Thyroid gland (tissue), 4 donors: ENCODE measurements around the gene ITIH5. TPM values are rescaled to one million over a fixed set of nuclear protein-coding genes. Genes with fewer than 3 reads are reported as not detected.

ENCODE experiments used
- DNase-seq, 2 donors: peaks; one replicate each; pipeline ENCODE4 v3.0.0-alpha.2; 2019
- H3K27ac ChIP-seq, 3 donors: fragments of 200-600 bp; sonication (generic); 1 replicate in 2 of 3; 2 replicates in 1 of 3; pipeline ENCODE4 v1.5.1; 2016 to 2019; ENCODE audit warnings: mild to moderate bottlenecking in 1 of 3, moderate library complexity in 1 of 3
- H3K27me3 ChIP-seq: fragments of 200-600 bp; sonication (generic); one replicate; pipeline ENCODE4 v1.5.1; 2019
- H3K36me3 ChIP-seq, 2 donors: fragments of 200-600 bp; sonication (generic); one replicate each; pipeline ENCODE4 v1.5.1; 2016 to 2019
- H3K4me1 ChIP-seq, 2 donors: fragments of 200-600 bp; sonication (generic); one replicate each; pipeline ENCODE4 v1.5.1; 2017 to 2019
- H3K4me3 ChIP-seq, 3 donors: fragments of 200-600 bp; sonication (generic); replicated peaks in 1 of 3; 1 replicate in 2 of 3; 2 replicates in 1 of 3; pipeline ENCODE4 v1.5.1; 2016; ENCODE audit warnings: mild to moderate bottlenecking in 1 of 3
- H3K9me3 ChIP-seq: fragments of 200-600 bp; sonication (generic); one replicate; pipeline ENCODE4 v1.5.1; 2017
- POLR2A ChIP-seq, 2 donors: fragments of 450-650 bp; IDR thresholded peaks; one replicate each; pipeline ENCODE4 v1.6.1; 2017; ENCODE audit warnings: antibody characterized with exemption in 2 of 2, mild to moderate bottlenecking in 2 of 2, moderate library complexity in 1 of 2
- WGBS, 2 donors: methylation state at CpG; one replicate each; pipeline ENCODE4 v1.1.5; 2017; 5-methylcytosine and 5-hydroxymethylcytosine counted together
- intact Hi-C: fragments of 100-400 bp; cut with DNase I; formaldehyde crosslinking; loops from one replicate; pipeline ENCODE4 v1.15.1; 2023
- total RNA-seq, 4 donors: library from RNA; depleted of rRNA; stranded (reverse); fragments of >200 nt; gene quantifications; one replicate each; pipeline ENCODE4 v1.2.3, GENCODE V29; 2016
- TF ChIP-seq, protein P1 (sequence below), 6 experiments: fragments of 200-600 bp in 3 of 6; fragments of 450-650 bp in 3 of 6; sonication (generic) in 3 of 6; IDR thresholded peaks; one replicate each; pipeline ENCODE4 v1.5.1; 2016 to 2019; ENCODE audit warnings: antibody characterized with exemption in 6 of 6, mild to moderate bottlenecking in 2 of 6, inconsistent platforms in 1 of 6, moderate library complexity in 1 of 6

The ITIH5 gene
- total RNA-seq, 4 donors from 2014 or later = 14.4 to 31.3 (median 20.2) TPM

DNA sequence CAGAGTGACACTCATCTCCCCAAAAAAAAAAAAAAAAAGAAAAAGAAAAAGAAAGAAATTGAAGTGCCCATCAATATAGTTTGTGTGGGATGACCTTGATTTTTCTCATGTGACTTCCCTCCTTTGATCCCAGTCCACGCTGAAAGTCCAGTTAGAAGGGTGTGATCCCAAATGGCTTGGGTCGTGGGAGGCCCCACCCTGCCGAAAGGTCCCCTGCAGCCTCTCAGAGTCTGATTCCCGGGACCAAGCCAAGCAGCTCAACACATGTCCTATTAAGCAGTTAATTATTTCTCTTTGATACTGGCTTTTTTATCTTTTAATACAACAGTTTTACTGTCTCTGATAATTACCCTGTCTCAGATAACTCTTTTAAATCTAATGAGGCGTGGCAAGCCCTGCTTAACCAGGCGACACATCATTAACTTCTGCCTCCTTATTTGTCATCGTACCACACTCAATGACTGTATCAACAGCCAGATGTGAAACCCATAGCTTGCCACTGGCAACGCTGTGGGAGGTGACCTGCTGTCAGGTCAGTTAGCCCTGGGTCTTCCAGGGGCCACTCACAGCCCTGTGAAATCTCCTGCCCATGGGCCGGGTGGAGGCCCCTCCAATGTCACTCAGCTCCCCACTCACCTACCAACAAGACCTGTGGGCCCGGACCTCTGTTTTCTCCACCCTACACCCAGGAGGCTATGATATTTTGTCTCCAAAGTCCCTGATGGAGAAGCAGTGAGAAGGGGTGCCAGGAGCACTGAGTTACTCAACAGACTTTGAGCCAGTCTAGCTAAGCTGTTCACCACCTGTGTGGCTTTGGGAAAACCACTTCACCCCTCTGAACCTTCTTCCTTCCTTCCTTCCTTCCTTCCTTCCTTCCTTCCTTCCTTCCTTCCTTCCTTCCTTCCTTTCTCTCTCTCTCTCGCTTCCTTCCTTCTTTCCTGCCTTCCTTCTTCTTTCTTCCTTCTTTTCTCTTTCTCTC lies 146.0 kb downstream of the ITIH5 start:
- TF ChIP-seq, protein P1, sequence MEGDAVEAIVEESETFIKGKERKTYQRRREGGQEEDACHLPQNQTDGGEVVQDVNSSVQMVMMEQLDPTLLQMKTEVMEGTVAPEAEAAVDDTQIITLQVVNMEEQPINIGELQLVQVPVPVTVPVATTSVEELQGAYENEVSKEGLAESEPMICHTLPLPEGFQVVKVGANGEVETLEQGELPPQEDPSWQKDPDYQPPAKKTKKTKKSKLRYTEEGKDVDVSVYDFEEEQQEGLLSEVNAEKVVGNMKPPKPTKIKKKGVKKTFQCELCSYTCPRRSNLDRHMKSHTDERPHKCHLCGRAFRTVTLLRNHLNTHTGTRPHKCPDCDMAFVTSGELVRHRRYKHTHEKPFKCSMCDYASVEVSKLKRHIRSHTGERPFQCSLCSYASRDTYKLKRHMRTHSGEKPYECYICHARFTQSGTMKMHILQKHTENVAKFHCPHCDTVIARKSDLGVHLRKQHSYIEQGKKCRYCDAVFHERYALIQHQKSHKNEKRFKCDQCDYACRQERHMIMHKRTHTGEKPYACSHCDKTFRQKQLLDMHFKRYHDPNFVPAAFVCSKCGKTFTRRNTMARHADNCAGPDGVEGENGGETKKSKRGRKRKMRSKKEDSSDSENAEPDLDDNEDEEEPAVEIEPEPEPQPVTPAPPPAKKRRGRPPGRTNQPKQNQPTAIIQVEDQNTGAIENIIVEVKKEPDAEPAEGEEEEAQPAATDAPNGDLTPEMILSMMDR (IDR thresholded peaks at IDR 0.05) = no peak
- TF ChIP-seq POLR2A (IDR thresholded peaks at IDR 0.05) = no peak
- WGBS, 2 donors = 61 to 67% methylated on average over 11 of the region's 11 CpGs
- Histone ChIP-seq H3K27me3 (no peaks in the 10 kb centered on the region), H3K36me3 (no peaks in the 10 kb centered on the region), H3K9me3 (no peaks in the 10 kb centered on the region), H3K27ac (no peak overlapping the region), H3K4me1 (no peaks in the 10 kb centered on the region), H3K4me3 (no peak overlapping the region)
- DNase-seq = no peak
- intact Hi-C loops = loop anchor here (10.0 kb wide), 1 partner anchor 1784 kb away; no protein-coding TSS in a partner anchor

DNA sequence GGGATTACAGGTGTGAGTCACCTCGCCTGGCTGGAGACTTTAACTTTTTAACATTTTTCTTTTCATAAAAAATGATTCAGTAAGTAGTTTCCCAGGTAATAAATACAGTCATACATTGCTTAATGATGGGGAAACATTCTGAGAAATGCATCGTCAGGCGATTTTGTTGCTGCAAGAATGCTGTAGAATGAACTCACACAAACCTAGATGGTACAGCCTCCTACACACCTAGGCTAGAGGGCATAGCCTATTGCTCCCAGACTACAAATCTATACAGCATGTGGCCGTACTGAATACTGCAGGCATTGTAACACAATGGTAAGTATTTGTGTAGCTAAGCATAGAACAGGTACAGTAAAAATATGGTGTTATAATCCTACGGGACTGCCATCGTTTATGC lies 147.4 kb downstream of the ITIH5 start:
- intact Hi-C loops = no loop called here
- H3K27me3 ChIP-seq = no peaks in the 10 kb centered on the region
- H3K36me3 ChIP-seq = no peaks in the 10 kb centered on the region
- H3K27ac ChIP-seq = no peak overlapping the region
- no peaks in the 10 kb centered on the region for H3K9me3 ChIP-seq
- no peak overlapping the region for H3K4me3 ChIP-seq
- 90 to 97% methylated on average over 6 of the region's 6 CpGs for WGBS, 2 donors
- no peak for DNase-seq
- TF ChIP-seq, protein P1 (IDR thresholded peaks at IDR 0.05) = no peak
- no peak for TF ChIP-seq POLR2A (IDR thresholded peaks at IDR 0.05)
- H3K4me1 ChIP-seq = no peaks in the 10 kb centered on the region

DNA sequence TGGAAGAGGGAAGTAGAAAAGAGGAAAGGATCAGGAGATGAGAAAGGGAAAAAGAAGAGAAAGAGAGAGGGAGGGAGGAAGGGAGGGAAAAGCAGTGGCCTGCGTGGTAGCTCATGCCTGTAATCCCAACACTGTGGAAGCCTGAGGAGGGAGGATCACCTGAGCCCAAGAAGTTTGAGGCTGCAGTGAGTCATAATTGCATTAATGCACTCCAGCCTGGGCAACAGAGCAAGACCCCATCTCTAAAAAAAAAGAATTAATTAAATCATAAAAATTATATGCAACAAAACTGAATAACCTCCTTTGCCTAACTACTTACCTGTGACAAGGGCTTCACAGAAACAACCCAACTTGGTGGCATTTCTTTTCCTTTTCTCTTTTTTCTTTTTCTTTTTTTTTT lies 148.1 kb downstream of the ITIH5 start:
- Histone ChIP-seq H3K4me3 (no peak overlapping the region), H3K27ac (no peak overlapping the region), H3K4me1 (no peaks in the 10 kb centered on the region), H3K9me3 (no peaks in the 10 kb centered on the region), H3K36me3 (no peaks in the 10 kb centered on the region), H3K27me3 (no peaks in the 10 kb centered on the region)
- intact Hi-C loops = no loop called here
- DNase-seq = no peak
- TF ChIP-seq, protein P1 (IDR thresholded peaks at IDR 0.05) = no peak
- TF ChIP-seq POLR2A (IDR thresholded peaks at IDR 0.05) = no peak
- 83 to 91% methylated on average over 1 of the region's 1 CpG for WGBS, 2 donors

DNA sequence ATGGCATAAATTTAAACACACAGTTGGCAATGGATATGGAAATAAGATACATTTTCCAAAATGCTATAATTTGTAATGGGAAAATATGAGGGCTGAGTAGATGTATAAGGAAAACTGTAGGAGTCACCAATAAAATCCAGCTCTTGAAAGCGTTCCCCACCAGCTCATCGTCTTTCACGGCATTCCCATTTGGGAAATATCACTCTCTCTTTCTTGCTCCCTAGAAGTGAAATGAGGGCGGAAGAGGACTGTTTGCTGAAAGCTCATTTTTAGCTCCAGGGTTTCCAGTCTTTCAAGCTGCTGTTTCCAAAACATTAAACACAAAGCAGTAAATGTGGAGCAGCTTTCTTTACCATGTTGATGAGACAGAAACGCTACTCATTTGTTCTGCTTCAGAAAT lies 151.3 kb downstream of the ITIH5 start:
- no peaks in the 10 kb centered on the region for H3K36me3 ChIP-seq
- no peak overlapping the region for H3K4me3 ChIP-seq
- H3K4me1 ChIP-seq = no peaks in the 10 kb centered on the region
- H3K27ac ChIP-seq = no peak overlapping the region
- TF ChIP-seq, protein P1 (IDR thresholded peaks at IDR 0.05) = no peak
- TF ChIP-seq POLR2A (IDR thresholded peaks at IDR 0.05) = no peak
- H3K27me3 ChIP-seq = no peaks in the 10 kb centered on the region
- no peaks in the 10 kb centered on the region for H3K9me3 ChIP-seq
- intact Hi-C loops = no loop called here
- DNase-seq = no peak
- 63% methylated on average over 5 of the region's 5 CpGs for WGBS, 2 donors

DNA sequence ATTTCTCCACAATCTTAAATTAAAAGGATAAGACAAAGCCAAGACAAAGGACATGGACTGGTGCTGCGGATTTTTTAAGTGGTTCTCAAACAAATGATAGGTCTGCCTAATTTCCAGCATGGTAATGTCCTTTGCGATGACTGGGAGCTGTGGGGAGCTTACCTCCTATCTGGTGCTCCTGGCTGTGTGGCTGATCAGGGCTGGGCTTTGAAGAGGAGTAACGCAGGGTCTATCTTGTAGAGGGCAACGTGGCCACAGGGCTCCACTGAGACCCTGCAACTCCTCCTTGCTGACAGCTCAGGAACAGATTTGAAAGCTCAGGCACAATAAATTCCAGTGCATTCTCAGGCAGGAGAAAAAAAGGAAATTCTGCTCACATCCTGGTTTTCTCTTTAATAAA lies 152.8 kb downstream of the ITIH5 start:
- Histone ChIP-seq H3K4me1 (no peaks in the 10 kb centered on the region), H3K4me3 (no peak overlapping the region), H3K36me3 (no peaks in the 10 kb centered on the region), H3K27me3 (no peaks in the 10 kb centered on the region), H3K27ac (no peak overlapping the region), H3K9me3 (no peaks in the 10 kb centered on the region)
- TF ChIP-seq, protein P1 (IDR thresholded peaks at IDR 0.05) = no peak
- TF ChIP-seq POLR2A (IDR thresholded peaks at IDR 0.05) = no peak
- no peak for DNase-seq
- 60 to 65% methylated on average over 4 of the region's 4 CpGs for WGBS, 2 donors
- intact Hi-C loops = no loop called here
